Panc1 (cell line): ENCODE results near the gene PIGR. TPM values are rescaled to one million over a fixed set of nuclear protein-coding genes. Genes with fewer than 3 reads are reported as not detected.

Experiments
- ATAC-seq: fragments of 200-7000 bp; cut with Tn5 transposase; 2 replicates; pipeline ENCODE4 v1.9.1; 2020; ENCODE audit warnings: mild to moderate bottlenecking, moderate library complexity
- BruUV-seq: library from RNA; stranded (reverse); fragments of 400-500 nt; replicated peaks from 2 replicates; lab custom pipeline; 2021; lab: Mats Ljungman, UMichigan
- CTCF ChIA-PET: fragments of 300-600 bp; sonication (Branson Sonifier 250); formaldehyde crosslinking; loops from one replicate; lab custom pipeline; 2022; ENCODE audit warnings: antibody characterized with exemption; lab: Charles Lee
- POLR2A ChIA-PET: fragments of 300-600 bp; sonication (Branson Sonifier 250); formaldehyde crosslinking; loops from one replicate; lab custom pipeline; 2022; ENCODE audit warnings: antibody characterized with exemption; lab: Charles Lee
- DNase-seq: peaks from one replicate; pipeline ENCODE4 v3.0.0-alpha.2; 2010; ENCODE audit warnings: low read depth, low spot score
- H3K27ac ChIP-seq: 2 replicates; pipeline ENCODE4 v1.5.1; 2011; ENCODE audit warnings: mild to moderate bottlenecking, low read length, inconsistent platforms
- H3K27me3 ChIP-seq: fragments of 200-500 bp; sonication (Bioruptor generic); 2 replicates; pipeline ENCODE4 v1.6.0; 2014; ENCODE audit warnings: low read length, inconsistent platforms; ENCODE audit not compliant: control insufficient read depth, insufficient read depth
- H3K36me3 ChIP-seq: fragments of 200-500 bp; sonication (Bioruptor generic); 2 replicates; pipeline ENCODE4 v1.5.1; 2014; ENCODE audit warnings: inconsistent platforms, mild to moderate bottlenecking, low read length, moderate library complexity; ENCODE audit not compliant: control insufficient read depth, insufficient read depth
- H3K4me1 ChIP-seq: 2 replicates; pipeline ENCODE4 v1.5.1; 2011; ENCODE audit warnings: inconsistent platforms, mild to moderate bottlenecking, low read length, moderate library complexity; ENCODE audit not compliant: control insufficient read depth, insufficient read depth
- H3K4me3 ChIP-seq, 2 experiments: 2 replicates each; pipeline ENCODE4 v1.5.1; 2011 to 2012; ENCODE audit warnings: low read depth in 2 of 2, low read length in 2 of 2, mild to moderate bottlenecking in 2 of 2, inconsistent platforms in 1 of 2, moderate library complexity in 1 of 2
- H3K9me3 ChIP-seq: fragments of 200-500 bp; sonication (Bioruptor generic); 2 replicates; pipeline ENCODE4 v1.5.1; 2014; ENCODE audit warnings: low read depth, mild to moderate bottlenecking, inconsistent platforms, low read length, moderate library complexity; ENCODE audit not compliant: control insufficient read depth, insufficient read depth
- POLR2AphosphoS5 ChIP-seq: IDR thresholded peaks from 2 replicates; pipeline ENCODE4 v1.6.1; 2012; ENCODE audit warnings: mild to moderate bottlenecking, low read depth, low read length, moderate library complexity
- SIN3A ChIP-seq: IDR thresholded peaks from 2 replicates; pipeline ENCODE4 v1.6.1; 2012; ENCODE audit warnings: low read depth, mild to moderate bottlenecking, low read length, moderate library complexity, borderline replicate concordance; ENCODE audit not compliant: insufficient read depth
- TCF7L2 ChIP-seq: IDR thresholded peaks from 2 replicates; pipeline ENCODE4 v1.6.1; 2011; ENCODE audit warnings: mild to moderate bottlenecking, low read depth, low read length, inconsistent platforms
- in situ Hi-C: cut with HindIII; loops from 2 replicates; pipeline ENCODE4 v1.10.0; 2016; ENCODE audit warnings: low sequenced_read_pairs, low pct_unique_long_range_greater_than_20kb
- intact Hi-C: fragments of 100-400 bp; cut with micrococcal nuclease; formaldehyde crosslinking; loops from one replicate; pipeline ENCODE4 v1.10.0; 2022; ENCODE audit not compliant: unreplicated experiment
- total RNA-seq: library from RNA; stranded (reverse); gene quantifications from one replicate; pipeline ENCODE4 v1.2.1, GENCODE V29; 2021; ENCODE audit not compliant: unreplicated experiment
- TF ChIP-seq, protein P1 (sequence below): fragments of 450-650 bp; IDR thresholded peaks from 2 replicates; pipeline ENCODE4 v1.5.1; 2017; ENCODE audit warnings: mild to moderate bottlenecking
- TF ChIP-seq, protein P2 (sequence below), 2 experiments: IDR thresholded peaks; 2 replicates each; pipeline ENCODE4 v1.6.1; 2011 to 2012; ENCODE audit warnings: low read depth in 2 of 2, control low read depth in 1 of 2, low read length in 1 of 2, mild to moderate bottlenecking in 1 of 2, moderate library complexity in 1 of 2; ENCODE audit not compliant: insufficient read depth in 1 of 2

The PIGR gene
- total RNA-seq, 1 experiment from 2014 or later = 1.4 TPM

DNA sequence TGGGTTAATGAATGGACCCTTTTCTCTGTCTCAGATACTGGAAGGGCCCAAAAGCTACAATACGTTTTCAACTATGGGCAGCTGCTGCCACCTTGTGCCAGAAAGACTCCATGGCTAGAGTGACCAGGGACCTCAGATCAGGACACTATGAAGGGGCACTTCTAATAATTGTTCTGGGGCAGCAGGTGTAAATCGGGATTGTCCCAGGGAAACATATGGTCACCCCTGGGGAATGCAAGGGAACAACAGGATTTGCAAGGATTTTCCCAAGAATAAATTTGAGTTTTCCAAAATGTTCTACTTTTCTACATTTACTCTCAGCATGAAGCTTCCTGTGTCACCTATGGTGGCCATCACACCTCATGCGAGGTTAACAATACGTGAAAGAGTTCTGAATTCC is 36.0 kb upstream of the PIGR start:
- no peaks in the 10 kb centered on the region for H3K36me3 ChIP-seq
- DNase-seq = peak; percentile 22
- H3K4me1 ChIP-seq = no peaks in the 10 kb centered on the region
- peak; percentile 94 for ATAC-seq
- intact Hi-C loops = loop anchor here (10.0 kb wide), 2 partner anchors 247 to 347 kb away; partner anchors contain the start of gene DYRK3
- in situ Hi-C loops = no loop called here
- H3K27me3 ChIP-seq = peaks cover 7% of the 10 kb centered on the region
- ChIA-PET CTCF (interaction anchor here (0.5 to 2.8 kb wide), 9 partner anchors 48 to 511 kb away, joined by 3 to 19 read pairs (median 4); partner anchors contain the start of gene DYRK3), POLR2A (no interaction called here)
- no TSS peak for BruUV-seq
- H3K9me3 ChIP-seq = no peaks in the 10 kb centered on the region
- TF ChIP-seq, protein P1, sequence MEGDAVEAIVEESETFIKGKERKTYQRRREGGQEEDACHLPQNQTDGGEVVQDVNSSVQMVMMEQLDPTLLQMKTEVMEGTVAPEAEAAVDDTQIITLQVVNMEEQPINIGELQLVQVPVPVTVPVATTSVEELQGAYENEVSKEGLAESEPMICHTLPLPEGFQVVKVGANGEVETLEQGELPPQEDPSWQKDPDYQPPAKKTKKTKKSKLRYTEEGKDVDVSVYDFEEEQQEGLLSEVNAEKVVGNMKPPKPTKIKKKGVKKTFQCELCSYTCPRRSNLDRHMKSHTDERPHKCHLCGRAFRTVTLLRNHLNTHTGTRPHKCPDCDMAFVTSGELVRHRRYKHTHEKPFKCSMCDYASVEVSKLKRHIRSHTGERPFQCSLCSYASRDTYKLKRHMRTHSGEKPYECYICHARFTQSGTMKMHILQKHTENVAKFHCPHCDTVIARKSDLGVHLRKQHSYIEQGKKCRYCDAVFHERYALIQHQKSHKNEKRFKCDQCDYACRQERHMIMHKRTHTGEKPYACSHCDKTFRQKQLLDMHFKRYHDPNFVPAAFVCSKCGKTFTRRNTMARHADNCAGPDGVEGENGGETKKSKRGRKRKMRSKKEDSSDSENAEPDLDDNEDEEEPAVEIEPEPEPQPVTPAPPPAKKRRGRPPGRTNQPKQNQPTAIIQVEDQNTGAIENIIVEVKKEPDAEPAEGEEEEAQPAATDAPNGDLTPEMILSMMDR = peak; percentile 84
- no peak for TF ChIP-seq SIN3A
- H3K4me3 ChIP-seq = no peak overlapping the region
- H3K27ac ChIP-seq = no peak overlapping the region

DNA sequence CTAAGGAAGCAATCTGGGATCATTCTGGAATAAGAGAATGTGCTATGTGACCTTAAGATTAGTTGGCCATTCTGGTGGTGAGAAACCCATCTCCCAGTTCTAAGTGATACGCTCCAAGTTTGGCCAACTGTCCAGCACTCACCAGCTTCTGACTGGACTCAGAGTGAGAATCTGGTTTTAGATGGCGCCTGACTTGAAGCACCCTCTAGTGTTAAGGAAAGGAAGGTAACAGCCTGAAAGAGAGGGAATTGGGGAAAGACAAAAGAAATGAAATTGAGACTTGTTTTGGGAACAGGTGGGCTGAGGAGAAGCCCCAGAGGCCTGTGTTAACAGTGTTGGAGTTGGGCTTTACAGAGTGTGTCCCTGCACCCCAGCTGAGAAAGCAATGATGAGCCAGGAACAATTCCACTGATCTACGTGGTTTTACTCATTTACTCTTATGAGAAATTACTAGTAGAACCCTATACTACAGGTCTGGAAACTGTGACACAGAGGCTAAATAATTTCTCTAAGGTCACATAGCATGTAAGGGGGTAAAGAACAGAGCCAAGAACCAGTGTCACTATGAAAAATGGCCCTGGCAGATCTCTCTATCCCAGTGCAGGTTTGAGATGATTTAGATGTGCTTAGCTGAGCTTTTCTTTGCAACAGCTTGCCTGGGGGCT is 33.2 kb upstream of the PIGR start:
- POLR2A ChIA-PET = no interaction called here
- Histone ChIP-seq H3K4me3 (no peak overlapping the region), H3K27me3 (peaks cover 7% of the 10 kb centered on the region), H3K9me3 (no peaks in the 10 kb centered on the region), H3K4me1 (no peaks in the 10 kb centered on the region), H3K36me3 (no peaks in the 10 kb centered on the region), H3K27ac (no peak overlapping the region)
- in situ Hi-C loops (no loop called here), intact Hi-C loops (loop anchor here (10.0 kb wide), 2 partner anchors 245 to 345 kb away; partner anchors contain the start of gene DYRK3)
- no TSS peak for BruUV-seq
- ATAC-seq = no peak; the same call in 1 of the 2 replicates
- CTCF ChIA-PET = interaction anchor here (0.6 to 1.1 kb wide), 2 partner anchors 43 to 239 kb away, joined by 3 read pairs; no protein-coding TSS in a partner anchor
- no peak for DNase-seq
- TF ChIP-seq, protein P1 = peak; percentile 79
- no peak for TF ChIP-seq POLR2AphosphoS5

DNA sequence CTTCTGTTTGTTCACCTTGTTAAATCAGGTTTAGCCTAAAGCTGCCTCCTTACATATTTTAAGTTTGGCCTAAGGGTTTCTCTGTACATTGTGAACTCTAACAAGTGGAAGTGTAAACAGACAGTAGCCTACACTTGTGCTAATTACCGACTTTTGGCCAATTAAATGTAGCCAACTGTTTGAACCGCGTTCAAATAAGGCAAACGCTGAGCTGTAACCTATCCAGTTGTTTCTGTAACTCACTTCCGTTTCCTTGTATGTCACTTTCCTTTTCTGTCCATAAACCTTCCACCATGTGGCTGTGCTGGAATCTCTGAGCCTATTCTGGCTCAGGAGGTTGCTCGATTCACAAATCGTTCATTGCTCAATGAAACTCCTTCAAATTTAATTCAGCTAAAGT is 32.0 kb upstream of the PIGR start:
- ChIA-PET CTCF (interaction anchor here (0.6 kb wide), 1 partner anchor 508 kb away, joined by 7 read pairs; the partner anchor contains the start of gene IKBKE), POLR2A (no interaction called here)
- Histone ChIP-seq H3K4me1 (no peaks in the 10 kb centered on the region), H3K4me3 (no peak overlapping the region), H3K9me3 (no peaks in the 10 kb centered on the region), H3K27ac (no peak overlapping the region), H3K36me3 (no peaks in the 10 kb centered on the region), H3K27me3 (peaks cover 3% of the 10 kb centered on the region)
- no TSS peak for BruUV-seq
- DNase-seq = no peak
- TF ChIP-seq, protein P2, sequence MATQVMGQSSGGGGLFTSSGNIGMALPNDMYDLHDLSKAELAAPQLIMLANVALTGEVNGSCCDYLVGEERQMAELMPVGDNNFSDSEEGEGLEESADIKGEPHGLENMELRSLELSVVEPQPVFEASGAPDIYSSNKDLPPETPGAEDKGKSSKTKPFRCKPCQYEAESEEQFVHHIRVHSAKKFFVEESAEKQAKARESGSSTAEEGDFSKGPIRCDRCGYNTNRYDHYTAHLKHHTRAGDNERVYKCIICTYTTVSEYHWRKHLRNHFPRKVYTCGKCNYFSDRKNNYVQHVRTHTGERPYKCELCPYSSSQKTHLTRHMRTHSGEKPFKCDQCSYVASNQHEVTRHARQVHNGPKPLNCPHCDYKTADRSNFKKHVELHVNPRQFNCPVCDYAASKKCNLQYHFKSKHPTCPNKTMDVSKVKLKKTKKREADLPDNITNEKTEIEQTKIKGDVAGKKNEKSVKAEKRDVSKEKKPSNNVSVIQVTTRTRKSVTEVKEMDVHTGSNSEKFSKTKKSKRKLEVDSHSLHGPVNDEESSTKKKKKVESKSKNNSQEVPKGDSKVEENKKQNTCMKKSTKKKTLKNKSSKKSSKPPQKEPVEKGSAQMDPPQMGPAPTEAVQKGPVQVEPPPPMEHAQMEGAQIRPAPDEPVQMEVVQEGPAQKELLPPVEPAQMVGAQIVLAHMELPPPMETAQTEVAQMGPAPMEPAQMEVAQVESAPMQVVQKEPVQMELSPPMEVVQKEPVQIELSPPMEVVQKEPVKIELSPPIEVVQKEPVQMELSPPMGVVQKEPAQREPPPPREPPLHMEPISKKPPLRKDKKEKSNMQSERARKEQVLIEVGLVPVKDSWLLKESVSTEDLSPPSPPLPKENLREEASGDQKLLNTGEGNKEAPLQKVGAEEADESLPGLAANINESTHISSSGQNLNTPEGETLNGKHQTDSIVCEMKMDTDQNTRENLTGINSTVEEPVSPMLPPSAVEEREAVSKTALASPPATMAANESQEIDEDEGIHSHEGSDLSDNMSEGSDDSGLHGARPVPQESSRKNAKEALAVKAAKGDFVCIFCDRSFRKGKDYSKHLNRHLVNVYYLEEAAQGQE (IDR thresholded peaks at IDR 0.05; ENCODE audit: insufficient read depth in 1 of 2, low read depth in 2 of 2, low read length in 1 of 2) = no peak
- TF ChIP-seq, protein P1 = no peak
- TF ChIP-seq POLR2AphosphoS5 (no peak), SIN3A (no peak), TCF7L2 (no peak)
- in situ Hi-C loops (no loop called here), intact Hi-C loops (no loop called here)
- no peak for ATAC-seq
